Osteocyte (in vitro differentiated cells): ENCODE measurements around the gene PRADC1. TPM values are rescaled to one million over a fixed set of nuclear protein-coding genes. Genes with fewer than 3 reads are reported as not detected.
"Not testable (repeated sequence)": the region's sequence is repeated elsewhere in the genome, so short reads cannot be mapped to it uniquely, and the experiment has no call there.

Experiments used
- DNase-seq: peaks from one replicate; pipeline ENCODE4 v3.0.0; 2021; ENCODE audit warnings: mixed read lengths; ENCODE audit not compliant: unreplicated experiment; ENCODE audit errors: extremely low spot score
- H3K27ac Mint-ChIP-seq: one replicate; pipeline ENCODE4 v1.8.0; 2021; ENCODE audit warnings: mild to moderate bottlenecking, mixed read lengths; ENCODE audit not compliant: unreplicated experiment
- H3K27me3 Mint-ChIP-seq: one replicate; pipeline ENCODE4 v1.8.0; 2021; ENCODE audit warnings: mixed read lengths; ENCODE audit not compliant: unreplicated experiment
- H3K36me3 Mint-ChIP-seq: one replicate; pipeline ENCODE4 v1.8.0; 2021; ENCODE audit warnings: mixed read lengths; ENCODE audit not compliant: unreplicated experiment
- H3K4me1 Mint-ChIP-seq: one replicate; pipeline ENCODE4 v1.8.0; 2021; ENCODE audit warnings: mixed read lengths; ENCODE audit not compliant: unreplicated experiment
- H3K4me3 Mint-ChIP-seq: one replicate; pipeline ENCODE4 v1.8.0; 2021; ENCODE audit warnings: mild to moderate bottlenecking, moderate library complexity, mixed read lengths; ENCODE audit not compliant: unreplicated experiment
- H3K9me3 Mint-ChIP-seq: one replicate; pipeline ENCODE4 v1.8.0; 2021; ENCODE audit warnings: mixed read lengths; ENCODE audit not compliant: unreplicated experiment
- total RNA-seq: library from RNA; stranded (reverse); gene quantifications from 2 replicates; pipeline ENCODE4 v1.2.1, GENCODE V29; 2021
- TF ChIP-seq, protein P1 (sequence below): fragments of 200-600 bp; sonication (generic); IDR thresholded peaks from 2 replicates; pipeline ENCODE4 v1.5.0; 2021; ENCODE audit warnings: antibody characterized with exemption, mild to moderate bottlenecking, moderate library complexity

Gene PRADC1
- total RNA-seq, 1 donor from 2014 or later, result 15.1 TPM

DNA sequence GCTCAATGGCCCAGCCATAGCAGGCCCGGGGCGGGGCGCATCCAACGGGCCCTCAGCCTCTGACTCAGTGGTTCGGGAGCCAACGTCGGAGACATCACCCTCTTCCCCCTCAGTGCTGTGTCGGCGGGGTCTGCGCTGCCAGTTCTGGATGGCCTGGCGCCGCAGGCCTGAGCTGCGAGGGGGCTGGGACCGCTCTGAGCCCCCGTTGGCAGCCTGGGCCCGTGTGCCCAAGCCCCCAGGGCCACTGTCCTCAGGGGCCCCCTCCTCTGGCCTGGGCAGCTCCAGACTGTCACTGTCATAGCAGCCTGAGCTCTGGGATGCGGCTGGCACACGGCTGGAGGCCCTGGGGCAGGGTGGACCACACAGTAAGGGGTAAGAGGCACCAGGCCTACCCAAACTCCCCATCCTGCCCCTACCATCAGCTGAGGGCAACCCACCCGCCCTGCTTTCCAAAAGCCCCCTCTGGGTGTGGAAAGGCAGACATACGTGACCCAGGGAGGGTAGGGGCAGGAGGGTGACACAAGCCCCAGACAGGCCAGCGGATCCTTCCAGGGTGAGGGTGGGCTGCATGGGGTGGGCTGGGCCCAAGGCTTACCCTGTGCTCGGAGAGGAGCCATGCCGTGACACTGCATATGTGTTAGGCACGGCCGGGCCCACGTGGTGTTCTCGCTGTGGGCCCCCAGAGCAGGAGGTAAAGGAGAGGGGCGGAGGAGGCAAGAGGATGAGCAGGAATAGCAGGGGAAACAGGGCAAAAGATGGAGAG lies 32.4 kb upstream of the PRADC1 start:
- H3K9me3 Mint-ChIP-seq, result no peaks in the 10 kb centered on the region
- H3K27me3 Mint-ChIP-seq, result peaks cover 37% of the 10 kb centered on the region
- DNase-seq, result no peak
- H3K36me3 Mint-ChIP-seq, result no peaks in the 10 kb centered on the region
- no peak overlapping the region for H3K4me3 Mint-ChIP-seq
- H3K27ac Mint-ChIP-seq, result no peak overlapping the region
- TF ChIP-seq, protein P1, sequence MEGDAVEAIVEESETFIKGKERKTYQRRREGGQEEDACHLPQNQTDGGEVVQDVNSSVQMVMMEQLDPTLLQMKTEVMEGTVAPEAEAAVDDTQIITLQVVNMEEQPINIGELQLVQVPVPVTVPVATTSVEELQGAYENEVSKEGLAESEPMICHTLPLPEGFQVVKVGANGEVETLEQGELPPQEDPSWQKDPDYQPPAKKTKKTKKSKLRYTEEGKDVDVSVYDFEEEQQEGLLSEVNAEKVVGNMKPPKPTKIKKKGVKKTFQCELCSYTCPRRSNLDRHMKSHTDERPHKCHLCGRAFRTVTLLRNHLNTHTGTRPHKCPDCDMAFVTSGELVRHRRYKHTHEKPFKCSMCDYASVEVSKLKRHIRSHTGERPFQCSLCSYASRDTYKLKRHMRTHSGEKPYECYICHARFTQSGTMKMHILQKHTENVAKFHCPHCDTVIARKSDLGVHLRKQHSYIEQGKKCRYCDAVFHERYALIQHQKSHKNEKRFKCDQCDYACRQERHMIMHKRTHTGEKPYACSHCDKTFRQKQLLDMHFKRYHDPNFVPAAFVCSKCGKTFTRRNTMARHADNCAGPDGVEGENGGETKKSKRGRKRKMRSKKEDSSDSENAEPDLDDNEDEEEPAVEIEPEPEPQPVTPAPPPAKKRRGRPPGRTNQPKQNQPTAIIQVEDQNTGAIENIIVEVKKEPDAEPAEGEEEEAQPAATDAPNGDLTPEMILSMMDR, result no peak
- H3K4me1 Mint-ChIP-seq, result peaks cover 5% of the 10 kb centered on the region

DNA sequence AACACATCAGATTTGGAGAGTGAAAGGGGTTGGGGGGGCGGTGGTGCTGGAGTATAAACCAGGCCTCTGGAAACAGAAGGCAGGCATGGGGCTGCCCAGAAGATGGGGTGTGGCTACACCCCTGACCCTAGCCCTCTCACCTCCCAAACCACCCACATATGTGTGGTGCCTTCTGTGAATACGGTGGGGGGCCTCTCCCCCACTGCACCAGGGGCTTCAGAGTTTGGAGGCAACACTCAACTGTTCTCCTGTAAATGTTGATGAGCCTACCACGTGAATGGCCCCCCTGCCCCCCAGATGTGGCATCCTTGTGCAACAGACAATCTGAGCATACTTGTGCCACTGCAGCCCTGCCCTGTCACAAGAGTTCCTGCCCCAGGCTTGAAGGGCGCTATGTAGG lies 31.7 kb upstream of the PRADC1 start:
- no peak overlapping the region for H3K27ac Mint-ChIP-seq
- H3K4me1 Mint-ChIP-seq, result peaks cover 5% of the 10 kb centered on the region
- peaks cover 32% of the 10 kb centered on the region for H3K27me3 Mint-ChIP-seq
- no peaks in the 10 kb centered on the region for H3K9me3 Mint-ChIP-seq
- DNase-seq, result no peak
- no peaks in the 10 kb centered on the region for H3K36me3 Mint-ChIP-seq
- H3K4me3 Mint-ChIP-seq, result no peak overlapping the region
- TF ChIP-seq, protein P1, result no peak

DNA sequence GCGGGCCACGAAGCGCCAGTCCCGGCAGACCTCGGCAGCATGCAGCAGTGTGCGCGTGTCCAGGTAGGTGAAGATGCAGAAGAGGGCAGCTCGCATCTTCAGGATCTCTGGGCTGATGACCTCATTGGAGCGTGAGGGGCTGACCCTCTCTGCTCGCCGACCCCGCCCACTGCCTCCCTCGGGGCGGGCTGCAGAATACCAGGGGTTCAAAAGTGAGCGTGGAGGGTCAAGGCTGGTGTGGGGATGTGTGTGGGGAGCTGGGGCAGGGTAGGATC lies 31.2 kb upstream of the PRADC1 start:
- DNase-seq, result no peak
- Mint-ChIP-seq H3K4me3 (no peak overlapping the region), H3K36me3 (no peaks in the 10 kb centered on the region), H3K27me3 (peaks cover 30% of the 10 kb centered on the region), H3K9me3 (no peaks in the 10 kb centered on the region), H3K4me1 (peaks cover 5% of the 10 kb centered on the region), H3K27ac (no peak overlapping the region)
- TF ChIP-seq, protein P1, result no peak

DNA sequence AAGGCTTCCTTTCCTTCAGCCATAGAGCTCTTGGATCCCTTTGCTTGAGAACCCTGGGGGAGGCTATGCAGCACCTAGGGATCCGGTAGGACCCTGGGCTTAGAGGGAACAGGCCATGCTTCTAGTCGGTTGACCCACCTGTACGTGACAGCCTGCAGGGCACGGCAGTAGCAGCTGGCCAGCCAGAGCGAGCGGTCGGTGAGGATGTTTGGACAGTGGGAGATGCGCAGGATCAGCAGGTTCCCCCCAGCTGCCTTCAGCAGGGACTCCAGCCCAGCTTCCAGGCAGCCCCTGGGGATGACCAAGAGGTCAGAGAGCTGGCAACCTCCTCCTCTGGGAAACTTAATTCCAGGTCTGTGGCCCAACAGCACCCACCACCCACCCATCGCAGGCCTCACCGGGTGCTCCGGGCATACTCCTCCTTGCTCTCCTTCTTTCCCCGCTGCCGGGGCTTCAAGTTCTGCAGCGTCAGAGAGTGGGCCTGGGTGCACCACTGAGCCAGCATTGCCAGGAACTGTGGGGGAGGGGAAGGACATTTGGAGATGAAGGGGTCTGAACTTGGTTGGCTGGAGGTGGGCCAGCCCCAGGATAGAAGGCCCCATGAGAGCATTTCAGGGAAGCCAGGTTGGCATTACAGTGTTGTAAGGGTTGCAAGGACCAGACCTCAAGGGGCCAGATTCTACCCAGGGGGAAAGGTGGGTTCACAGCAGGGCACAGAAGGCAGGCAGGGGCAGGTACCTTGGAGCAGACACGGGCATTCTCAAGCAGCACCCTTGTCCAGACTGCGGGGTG lies 30.7 kb upstream of the PRADC1 start:
- DNase-seq, result no peak
- Mint-ChIP-seq H3K36me3 (no peaks in the 10 kb centered on the region), H3K4me1 (peaks cover 5% of the 10 kb centered on the region), H3K27ac (no peak overlapping the region), H3K4me3 (no peak overlapping the region), H3K9me3 (no peaks in the 10 kb centered on the region), H3K27me3 (peaks cover 29% of the 10 kb centered on the region)
- TF ChIP-seq, protein P1, result no peak

DNA sequence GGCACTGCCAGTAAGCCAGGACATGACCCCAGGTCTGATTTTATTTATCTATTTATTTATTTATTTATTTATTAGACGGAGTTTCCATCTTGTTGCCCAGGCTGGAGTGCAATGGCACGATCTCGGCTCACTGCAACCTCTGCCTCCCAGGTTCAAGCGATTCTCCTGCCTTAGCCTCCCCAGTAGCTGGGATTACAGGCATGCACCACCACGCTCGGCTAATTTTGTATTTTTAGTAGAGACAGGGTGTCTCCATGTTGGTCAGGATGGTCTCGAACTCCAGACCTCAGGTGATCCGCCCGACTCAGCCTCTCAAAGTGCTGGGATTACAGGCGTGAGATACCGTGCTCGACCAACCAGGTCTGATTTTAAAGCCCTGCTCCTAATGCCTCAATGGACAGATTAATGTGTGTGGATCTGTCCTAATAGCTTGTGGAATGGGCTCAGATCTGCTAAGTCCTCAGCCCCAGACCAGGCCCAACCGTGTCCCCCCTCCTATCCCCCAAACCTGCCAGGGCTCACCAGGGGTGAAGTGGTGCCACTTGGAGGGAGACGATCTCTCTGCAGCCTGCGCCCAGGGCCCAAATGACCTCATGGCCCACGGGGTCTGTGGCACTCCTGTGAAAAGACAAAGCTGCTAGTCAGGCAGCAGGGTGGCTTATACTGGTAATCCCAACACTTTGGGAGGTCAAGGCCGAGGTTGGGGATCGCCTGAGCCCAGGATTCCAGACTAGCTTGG lies 29.8 kb upstream of the PRADC1 start:
- not testable (repeated sequence) for H3K9me3 Mint-ChIP-seq, H3K4me1 Mint-ChIP-seq, DNase-seq, H3K27ac Mint-ChIP-seq, H3K4me3 Mint-ChIP-seq, H3K36me3 Mint-ChIP-seq
- peaks cover 21% of the 10 kb centered on the region for H3K27me3 Mint-ChIP-seq
